IPS-18c (cell line): ENCODE data around the gene AGAP2.
"Not testable (repeated sequence)": the region's sequence is repeated elsewhere in the genome, so short reads cannot be mapped to it uniquely, and the experiment has no call there.

Source experiments
- H3K4me3 ChIP-seq: 2 replicates; pipeline ENCODE4 v1.7.0; 2013; ENCODE audit warnings: low read depth, mild to moderate bottlenecking, low read length, moderate library complexity; ENCODE audit not compliant: insufficient read depth
- H3K9me3 ChIP-seq: one replicate; pipeline ENCODE4 v1.6.1; 2013; ENCODE audit warnings: mild to moderate bottlenecking, low read length, moderate library complexity; ENCODE audit not compliant: control insufficient read depth, insufficient read depth

Gene AGAP2

GRCh38 chr12:57697076-57697475 is 41.5 kb downstream of the AGAP2 start:
- H3K9me3 ChIP-seq: no peaks in the 10 kb centered on the region
- H3K4me3 ChIP-seq: no peak overlapping the region

- Histone ChIP-seq H3K4me3 (no peak overlapping the region), H3K9me3 (no peaks in the 10 kb centered on the region)
These were observed 42.6 kb downstream of the AGAP2 start for GRCh38 chr12:57695770-57696432.

- Histone ChIP-seq H3K9me3 (no peaks in the 10 kb centered on the region), H3K4me3 (peak overlapping the region; percentile 61)
These were observed 44.0 kb downstream of the AGAP2 start for GRCh38 chr12:57694459-57695019.

- no peaks in the 10 kb centered on the region for H3K9me3 ChIP-seq
- peak within 1 kb of the TSS; percentile 61 for H3K4me3 ChIP-seq
These were observed 44.7 kb downstream of the AGAP2 start, which contains the start of gene OS9 for GRCh38 chr12:57693659-57694458. TSS of gene OS9 (plus strand) at chr12:57694132. CDS start at chr12:57694162, 30 bp downstream.

- Histone ChIP-seq H3K9me3 (no peaks in the 10 kb centered on the region), H3K4me3 (no peak overlapping the region)
These were observed 45.3 kb downstream of the AGAP2 start for GRCh38 chr12:57693317-57693658.

GRCh38 chr12:57692500-57692899 is 46.0 kb downstream of the AGAP2 start:
- Histone ChIP-seq H3K4me3 (no peak overlapping the region), H3K9me3 (no peaks in the 10 kb centered on the region)

GRCh38 chr12:57688931-57689330 is 49.6 kb downstream of the AGAP2 start:
- Histone ChIP-seq H3K9me3 (no peaks in the 10 kb centered on the region), H3K4me3 (no peak overlapping the region)

- Histone ChIP-seq H3K4me3 (no peak overlapping the region), H3K9me3 (no peaks in the 10 kb centered on the region)
These were observed 50.7 kb downstream of the AGAP2 start for GRCh38 chr12:57687862-57688261.

GRCh38 chr12:57679697-57680096 is 58.8 kb downstream of the AGAP2 start:
- no peaks in the 10 kb centered on the region for H3K9me3 ChIP-seq

GRCh38 chr12:57677947-57678346 is 60.6 kb downstream of the AGAP2 start:
- not testable (repeated sequence) for H3K4me3 ChIP-seq

More at GRCh38 chr12:57679697-57680096, 58.8 kb downstream of the AGAP2 start:
- no peak overlapping the region for H3K4me3 ChIP-seq

GRCh38 chr12:57674691-57675090 is 63.9 kb downstream of the AGAP2 start:
- Histone ChIP-seq H3K9me3 (no peaks in the 10 kb centered on the region), H3K4me3 (no peak overlapping the region)

More at GRCh38 chr12:57677947-57678346, 60.6 kb downstream of the AGAP2 start:
- H3K9me3 ChIP-seq: not testable (repeated sequence)
